Measurements from ENCODE around the gene CYFIP2.

- peak; percentile 67 to 85 (median 79) for TF ChIP-seq CTCF (IDR thresholded peaks at IDR 0.05)
- no peak for TF ChIP-seq POLR2A (IDR thresholded peaks at IDR 0.05)
These were observed 12.4 kb upstream of the CYFIP2 start for GRCh38 chr5:157253547-157253946.
